RWPE2 (cell line): ENCODE measurements around the gene LRRK1.

Experiments used
- ATAC-seq: fragments of 200-7000 bp; cut with Tn5 transposase; 3 replicates; pipeline ENCODE4 v1.9.1; 2021; ENCODE audit warnings: low read depth
- DNase-seq: peaks from one replicate; pipeline ENCODE4 v3.0.0-alpha.2; 2020; ENCODE audit warnings: low spot score
- H3K27ac ChIP-seq: fragments of 450-650 bp; 2 replicates; pipeline ENCODE4 v1.5.1; 2017; ENCODE audit warnings: mild to moderate bottlenecking; ENCODE audit not compliant: poor library complexity, severe bottlenecking
- H3K27me3 ChIP-seq: fragments of 250-450 bp; sonication (Bioruptor Pico); 2 replicates; pipeline ENCODE4 v1.5.1; 2021; ENCODE audit warnings: mild to moderate bottlenecking, moderate library complexity; ENCODE audit not compliant: insufficient read depth, poor library complexity, severe bottlenecking
- H3K36me3 ChIP-seq: fragments of 250-450 bp; sonication (Bioruptor Pico); 2 replicates; pipeline ENCODE4 v1.5.1; 2020; ENCODE audit warnings: low read depth, mild to moderate bottlenecking, moderate library complexity
- H3K4me1 ChIP-seq: fragments of 250-450 bp; sonication (Bioruptor Pico); 2 replicates; pipeline ENCODE4 v1.5.1; 2021; ENCODE audit warnings: mild to moderate bottlenecking, moderate library complexity; ENCODE audit not compliant: insufficient read depth, poor library complexity, severe bottlenecking
- H3K4me3 ChIP-seq: fragments of 250-450 bp; sonication (Bioruptor Pico); 2 replicates; pipeline ENCODE4 v1.5.1; 2021; ENCODE audit warnings: mild to moderate bottlenecking, moderate library complexity; ENCODE audit not compliant: severe bottlenecking
- H3K9me3 ChIP-seq: fragments of 250-450 bp; sonication (Bioruptor Pico); 2 replicates; pipeline ENCODE4 v1.5.1; 2021; ENCODE audit warnings: mild to moderate bottlenecking, moderate library complexity; ENCODE audit not compliant: severe bottlenecking
- TF ChIP-seq, protein P1 (sequence below): fragments of 450-650 bp; IDR thresholded peaks from one replicate; pipeline ENCODE4 v1.5.1; 2017; ENCODE audit warnings: mild to moderate bottlenecking, moderate library complexity; ENCODE audit not compliant: poor library complexity, severe bottlenecking

The LRRK1 gene

DNA sequence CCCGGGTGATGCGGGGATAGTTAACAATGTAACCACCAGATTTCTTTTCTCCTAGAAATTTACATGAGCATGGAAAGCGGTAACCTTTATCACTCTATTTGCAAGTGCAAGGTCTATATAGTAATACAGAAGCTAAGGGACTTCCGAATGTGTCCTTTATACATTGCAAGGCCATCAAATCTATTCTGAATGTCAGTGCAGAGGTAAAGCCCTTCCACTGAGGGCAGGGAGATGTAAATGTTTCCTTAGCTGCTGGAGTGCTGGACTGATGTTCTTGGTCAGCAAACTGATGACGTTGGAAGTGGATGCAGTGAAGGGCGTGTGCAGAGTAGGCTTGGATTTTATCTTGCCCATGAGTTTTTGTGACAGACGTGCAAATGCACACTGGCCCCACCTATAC, 33.3 kb upstream of the LRRK1 start:
- DNase-seq (no peak), ATAC-seq (no peak)
- Histone ChIP-seq H3K27me3 (no peaks in the 10 kb centered on the region), H3K36me3 (peaks cover 97% of the 10 kb centered on the region), H3K9me3 (no peaks in the 10 kb centered on the region), H3K27ac (no peak overlapping the region), H3K4me1 (peaks cover 18% of the 10 kb centered on the region), H3K4me3 (no peak overlapping the region)
- TF ChIP-seq, protein P1, sequence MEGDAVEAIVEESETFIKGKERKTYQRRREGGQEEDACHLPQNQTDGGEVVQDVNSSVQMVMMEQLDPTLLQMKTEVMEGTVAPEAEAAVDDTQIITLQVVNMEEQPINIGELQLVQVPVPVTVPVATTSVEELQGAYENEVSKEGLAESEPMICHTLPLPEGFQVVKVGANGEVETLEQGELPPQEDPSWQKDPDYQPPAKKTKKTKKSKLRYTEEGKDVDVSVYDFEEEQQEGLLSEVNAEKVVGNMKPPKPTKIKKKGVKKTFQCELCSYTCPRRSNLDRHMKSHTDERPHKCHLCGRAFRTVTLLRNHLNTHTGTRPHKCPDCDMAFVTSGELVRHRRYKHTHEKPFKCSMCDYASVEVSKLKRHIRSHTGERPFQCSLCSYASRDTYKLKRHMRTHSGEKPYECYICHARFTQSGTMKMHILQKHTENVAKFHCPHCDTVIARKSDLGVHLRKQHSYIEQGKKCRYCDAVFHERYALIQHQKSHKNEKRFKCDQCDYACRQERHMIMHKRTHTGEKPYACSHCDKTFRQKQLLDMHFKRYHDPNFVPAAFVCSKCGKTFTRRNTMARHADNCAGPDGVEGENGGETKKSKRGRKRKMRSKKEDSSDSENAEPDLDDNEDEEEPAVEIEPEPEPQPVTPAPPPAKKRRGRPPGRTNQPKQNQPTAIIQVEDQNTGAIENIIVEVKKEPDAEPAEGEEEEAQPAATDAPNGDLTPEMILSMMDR, result no peak

DNA sequence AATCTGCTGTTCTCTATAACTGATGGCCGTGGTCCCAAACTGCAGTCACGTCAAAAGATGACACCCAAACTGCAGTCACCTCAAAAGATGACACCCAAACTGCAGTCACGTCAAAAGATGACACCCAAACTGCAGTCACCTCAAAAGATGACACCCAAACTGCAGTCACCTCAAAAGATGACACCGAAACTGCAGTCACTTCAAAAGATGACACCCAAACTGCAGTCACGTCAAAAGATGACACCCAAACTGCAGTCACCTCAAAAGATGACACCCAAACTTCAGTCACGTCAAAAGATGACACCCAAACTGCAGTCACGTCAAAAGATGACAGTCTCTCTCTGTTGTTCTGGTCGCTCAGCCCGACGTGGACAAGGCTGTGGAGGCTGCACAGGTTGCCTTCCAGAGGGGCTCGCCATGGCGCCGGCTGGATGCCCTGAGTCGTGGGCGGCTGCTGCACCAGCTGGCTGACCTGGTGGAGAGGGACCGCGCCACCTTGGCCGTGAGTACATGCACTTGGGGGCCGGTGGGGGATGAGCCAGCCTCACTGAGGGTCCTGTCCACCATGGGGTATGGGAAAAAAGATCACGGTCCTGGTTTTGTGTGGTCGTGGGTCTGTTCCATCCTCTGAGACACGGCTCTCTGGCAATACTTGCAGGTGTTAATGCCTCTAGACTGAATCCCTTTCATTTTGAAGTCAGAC, 31.8 kb upstream of the LRRK1 start:
- Histone ChIP-seq H3K36me3 (peaks cover 98% of the 10 kb centered on the region), H3K27me3 (no peaks in the 10 kb centered on the region), H3K27ac (no peak overlapping the region), H3K4me1 (peaks cover 15% of the 10 kb centered on the region), H3K4me3 (no peak overlapping the region), H3K9me3 (no peaks in the 10 kb centered on the region)
- no peak for ATAC-seq
- DNase-seq, result no peak
- TF ChIP-seq, protein P1, result no peak

DNA sequence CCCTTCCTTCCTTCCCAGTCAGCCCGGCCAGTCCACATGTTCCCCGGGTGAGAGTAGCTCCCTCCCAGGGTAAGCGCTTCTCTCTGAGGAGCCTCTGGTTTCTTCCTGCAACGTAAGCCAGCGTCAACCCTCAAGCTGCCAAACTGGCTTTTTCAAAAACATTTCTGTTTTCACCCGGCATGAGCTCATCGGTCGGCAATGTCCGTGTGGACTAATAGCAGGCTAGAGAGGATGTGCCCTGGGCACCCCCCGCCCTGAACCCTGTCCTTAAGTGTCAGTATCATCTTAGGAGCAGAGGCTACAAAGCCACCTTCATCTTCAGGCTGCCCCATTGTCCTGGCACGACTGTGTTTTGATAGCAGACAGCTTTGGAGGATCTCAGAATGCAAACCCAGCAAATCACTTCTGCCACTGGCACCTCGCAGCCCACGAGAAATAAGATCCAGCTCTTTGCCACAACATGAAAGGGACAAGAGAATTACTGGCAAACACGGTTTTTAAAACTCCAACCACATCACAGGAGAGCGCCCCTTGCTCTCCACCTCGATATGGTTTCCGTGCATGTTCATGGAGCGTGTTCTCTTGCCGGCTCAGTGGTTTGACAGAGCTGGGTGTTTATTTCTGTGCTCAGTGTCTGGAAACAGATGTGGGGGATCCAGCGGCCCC, 29.6 kb upstream of the LRRK1 start:
- DNase-seq (peak; percentile 70), ATAC-seq (peak; percentile 49)
- TF ChIP-seq, protein P1, result no peak
- Histone ChIP-seq H3K27ac (peak overlapping the region; percentile 30), H3K27me3 (no peaks in the 10 kb centered on the region), H3K4me3 (no peak overlapping the region), H3K4me1 (peaks cover 12% of the 10 kb centered on the region), H3K36me3 (peaks cover 100% of the 10 kb centered on the region), H3K9me3 (no peaks in the 10 kb centered on the region)

DNA sequence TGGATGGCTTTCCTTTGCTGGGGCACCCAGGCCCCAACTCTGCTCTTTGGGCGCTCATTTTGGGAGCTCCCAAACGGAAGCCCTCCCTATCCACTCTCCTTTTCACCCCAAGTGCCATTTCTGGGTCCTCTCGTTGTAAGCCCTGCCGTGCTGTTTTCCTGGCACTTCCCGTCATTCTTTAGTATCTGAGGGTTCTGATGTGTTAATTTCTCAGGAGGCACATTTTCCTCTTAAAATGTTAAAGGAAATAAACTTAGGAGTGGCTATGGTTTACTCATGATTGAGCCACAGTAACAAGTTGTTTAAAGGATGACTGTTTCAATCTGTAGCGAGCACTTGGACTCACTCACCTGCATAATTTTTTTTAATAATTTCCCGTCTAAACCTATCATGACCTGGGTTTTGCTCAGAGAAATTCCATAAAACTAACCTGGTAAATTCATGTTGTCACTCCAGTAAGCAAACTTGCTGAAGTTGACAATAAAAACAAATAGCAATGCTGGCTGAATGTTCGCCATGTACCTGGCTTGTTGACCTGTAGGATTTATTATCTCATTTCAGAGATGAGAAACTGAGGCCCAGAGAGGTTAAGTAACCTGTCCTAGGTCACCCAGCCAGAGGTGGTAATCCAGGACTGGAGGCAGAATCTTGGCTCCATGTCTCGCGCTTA, 29.0 kb upstream of the LRRK1 start:
- Histone ChIP-seq H3K36me3 (peaks cover 100% of the 10 kb centered on the region), H3K4me1 (peaks cover 12% of the 10 kb centered on the region)

More for the DNA sequence above, 29.0 kb upstream of the LRRK1 start:
- TF ChIP-seq, protein P1, result no peak
- no peak overlapping the region for H3K4me3 ChIP-seq
- H3K27me3 ChIP-seq, result no peaks in the 10 kb centered on the region
- H3K9me3 ChIP-seq, result no peaks in the 10 kb centered on the region
- peak overlapping the region; percentile 30 for H3K27ac ChIP-seq
- no peak for ATAC-seq
- DNase-seq, result peak; percentile 23
